ENCODE results near the gene YY1. TPM values are rescaled to one million over a fixed set of nuclear protein-coding genes. Genes with fewer than 3 reads are reported as not detected.
A peak's percentile ranks its signal among the peaks of the same experiment; 100 is the strongest.
"Not testable (repeated sequence)": the region's sequence is repeated elsewhere in the genome, so short reads cannot be mapped to it uniquely, and the experiment has no call there.

The YY1 gene
- total and polyA plus RNA-seq, 2 of the 4 experiments (the other 2 are of a cell fraction): 21.7 to 29.9 TPM

GRCh38 chr14:100236271-100236818, 2.6 kb upstream of the YY1 start:
- H4K5ac ChIP-seq (ENCODE audit: low read depth, low read length); H4K8ac ChIP-seq (ENCODE audit: low read depth in 2 of 2, low read length in 2 of 2); DNase-seq; dilution Hi-C loops (cut with HindIII; ENCODE audit: low sequenced_read_pairs, unreplicated experiment); BruUV-seq (replicated peaks); H3K9me3 ChIP-seq (ENCODE audit: control insufficient read depth, insufficient read depth, low read length); H2BK20ac ChIP-seq (ENCODE audit: low read depth, low read length); POLR2A ChIA-PET (ENCODE audit: unreplicated experiment); H3K4me3 ChIP-seq (ENCODE audit: insufficient read depth, low read depth, low read length); H2AK9ac ChIP-seq (replicated peaks; ENCODE audit: low read depth, low read length, poor library complexity); H3K18ac ChIP-seq (ENCODE audit: low read depth, low read length); ATAC-seq (ENCODE audit: low read depth); H3K4me2 ChIP-seq (ENCODE audit: low read depth, low read length); H3K27me3 ChIP-seq (ENCODE audit: control insufficient read depth, insufficient read depth, low read length); H3K27ac ChIP-seq (ENCODE audit: insufficient read depth, low read length); H2AFZ ChIP-seq (replicated peaks; ENCODE audit: low read length, poor library complexity); in situ Hi-C loops (cut with MboI; ENCODE audit: low sequenced_read_pairs); H3K9ac ChIP-seq (ENCODE audit: low read depth, low read length); H3K4me1 ChIP-seq (ENCODE audit: control insufficient read depth, insufficient read depth, low read length); H4K91ac ChIP-seq (ENCODE audit: insufficient read depth, low read depth, low read length); H2BK120ac ChIP-seq (ENCODE audit: low read depth, low read length); H2BK15ac ChIP-seq (ENCODE audit: low read depth, low read length); H3K4ac ChIP-seq (ENCODE audit: low read depth, low read length); H3K9me1 ChIP-seq (ENCODE audit: insufficient read depth, low read length); H3K56ac ChIP-seq (ENCODE audit: extremely low read depth, insufficient read depth, low read length); H3K36me3 ChIP-seq (ENCODE audit: control insufficient read depth, insufficient read depth, low read length); H2AK5ac ChIP-seq (ENCODE audit: low read depth, low read length); H2BK5ac ChIP-seq (ENCODE audit: low read depth, low read length, poor library complexity, severe bottlenecking): not testable (repeated sequence)
- Histone ChIP-seq H3K14ac (replicated peaks; ENCODE audit: low read depth, low read length) (0 out of 2 replicates have a peak overlapping the region, but pooled peaks have one; percentile 55), H3K23ac (ENCODE audit: low read depth, low read length) (peak overlapping the region; percentile 77), H4K20me1 (ENCODE audit: insufficient read depth, low read length) (peaks cover 70% of the 10 kb centered on the region), H3K79me1 (ENCODE audit: low read depth in 1 of 2, low read length in 2 of 2) (peaks cover 11 to 43% of the 10 kb centered on the region in 2 experiments)
- intact Hi-C loops (cut with micrococcal nuclease): loop anchor here (2.0 kb wide), 1 partner anchor 14 kb away; no protein-coding TSS in a partner anchor
- CTCF ChIA-PET: interaction anchor here (1.3 kb wide), 1 partner anchor 22 kb away, joined by 3 read pairs; no protein-coding TSS in a partner anchor
- 100% methylated on average over 5 of the region's 12 CpGs; no CpG with 5 or more reads in 1 of the 2 experiments for WGBS, 2 experiments (ENCODE audit: extremely low coverage in 2 of 2, insufficient read length in 1 of 2)
